Measurements from ENCODE around the gene EIF2A.

The EIF2A gene

GRCh38 chr3:150523538-150523937 lies 23.0 kb upstream of the EIF2A start:
- TF ChIP-seq, protein P1, sequence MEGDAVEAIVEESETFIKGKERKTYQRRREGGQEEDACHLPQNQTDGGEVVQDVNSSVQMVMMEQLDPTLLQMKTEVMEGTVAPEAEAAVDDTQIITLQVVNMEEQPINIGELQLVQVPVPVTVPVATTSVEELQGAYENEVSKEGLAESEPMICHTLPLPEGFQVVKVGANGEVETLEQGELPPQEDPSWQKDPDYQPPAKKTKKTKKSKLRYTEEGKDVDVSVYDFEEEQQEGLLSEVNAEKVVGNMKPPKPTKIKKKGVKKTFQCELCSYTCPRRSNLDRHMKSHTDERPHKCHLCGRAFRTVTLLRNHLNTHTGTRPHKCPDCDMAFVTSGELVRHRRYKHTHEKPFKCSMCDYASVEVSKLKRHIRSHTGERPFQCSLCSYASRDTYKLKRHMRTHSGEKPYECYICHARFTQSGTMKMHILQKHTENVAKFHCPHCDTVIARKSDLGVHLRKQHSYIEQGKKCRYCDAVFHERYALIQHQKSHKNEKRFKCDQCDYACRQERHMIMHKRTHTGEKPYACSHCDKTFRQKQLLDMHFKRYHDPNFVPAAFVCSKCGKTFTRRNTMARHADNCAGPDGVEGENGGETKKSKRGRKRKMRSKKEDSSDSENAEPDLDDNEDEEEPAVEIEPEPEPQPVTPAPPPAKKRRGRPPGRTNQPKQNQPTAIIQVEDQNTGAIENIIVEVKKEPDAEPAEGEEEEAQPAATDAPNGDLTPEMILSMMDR (IDR thresholded peaks at IDR 0.05; ENCODE audit: borderline replicate concordance, control extremely low read depth, extremely low read depth, insufficient read depth, missing control alignments): no peak
- DNase-seq (ENCODE audit: low spot score): no peak
- in situ Hi-C loops (cut with MboI; ENCODE audit: low sequenced_read_pairs, unreplicated experiment): loop anchor here (25.0 kb wide), 1 partner anchor 339 kb away; no protein-coding TSS in a partner anchor

DNA sequence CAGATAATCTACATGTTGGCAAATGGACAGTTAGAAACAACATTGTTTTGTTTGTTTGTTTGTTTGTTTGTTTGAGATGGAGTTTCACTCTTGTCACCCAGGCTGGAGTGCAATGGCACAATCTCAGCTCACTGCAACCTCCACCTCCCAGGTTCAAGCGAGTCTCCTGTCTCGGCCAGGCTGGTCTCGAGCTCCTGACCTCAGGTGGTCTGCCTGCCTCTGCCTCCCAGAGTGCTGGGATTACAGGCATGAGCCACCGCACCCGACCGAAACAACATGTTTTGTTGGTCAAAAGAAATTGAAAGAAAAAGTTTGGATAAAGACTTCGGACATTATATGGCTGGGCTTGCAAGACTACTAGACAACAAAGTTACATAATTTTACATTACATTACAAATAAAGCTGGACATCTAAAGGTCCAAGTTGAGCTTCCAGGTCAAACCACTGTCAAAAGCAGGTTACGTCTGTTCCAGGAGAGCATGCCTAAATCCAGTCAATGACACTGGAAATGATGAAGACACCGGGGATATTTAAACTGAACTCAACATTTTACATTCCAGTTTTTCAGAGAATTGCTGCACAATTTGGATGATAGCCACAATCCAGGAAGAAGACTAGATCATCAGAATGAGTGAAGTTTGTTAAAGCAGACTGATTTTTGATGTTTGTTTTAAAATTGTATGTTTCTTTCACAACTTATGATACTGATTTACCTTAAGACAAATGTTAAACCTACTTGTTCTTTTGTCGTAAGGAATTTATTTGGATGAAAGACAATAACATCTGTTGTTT lies 18.9 kb upstream of the EIF2A start:
- TF ChIP-seq, protein P1 (IDR thresholded peaks at IDR 0.05; ENCODE audit: borderline replicate concordance, control extremely low read depth, extremely low read depth, insufficient read depth, missing control alignments): no peak
- in situ Hi-C loops (cut with MboI; ENCODE audit: low sequenced_read_pairs, unreplicated experiment): loop anchor here (25.0 kb wide), 1 partner anchor 185 kb away; the partner anchor contains the start of gene ERICH6
- DNase-seq (ENCODE audit: low spot score): no peak

DNA sequence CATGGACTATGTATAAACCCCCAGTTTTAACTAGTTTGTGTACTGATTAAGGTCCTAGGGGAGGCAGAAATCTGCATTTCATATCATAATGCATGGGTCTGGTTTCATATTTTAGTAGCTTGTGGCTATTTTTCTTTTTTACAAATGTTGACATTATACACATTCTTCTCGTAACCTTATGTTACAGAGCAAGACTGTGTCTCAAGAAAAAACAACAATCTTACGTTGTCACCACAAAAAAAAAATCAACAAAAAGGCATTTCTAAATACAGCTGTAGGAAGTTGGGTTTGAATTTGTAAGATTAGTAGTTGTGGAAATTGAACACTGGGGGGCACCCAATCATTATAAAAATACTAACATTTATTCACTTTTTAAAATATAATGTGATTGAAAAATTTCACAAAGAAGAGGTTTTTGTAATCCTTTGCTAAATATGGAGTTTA lies 18.2 kb upstream of the EIF2A start:
- TF ChIP-seq, protein P1 (IDR thresholded peaks at IDR 0.05; ENCODE audit: borderline replicate concordance, control extremely low read depth, extremely low read depth, insufficient read depth, missing control alignments): no peak
- in situ Hi-C loops (cut with MboI; ENCODE audit: low sequenced_read_pairs, unreplicated experiment): loop anchor here (25.0 kb wide), 1 partner anchor 184 kb away; the partner anchor contains the start of gene ERICH6
- peak; percentile 32 for DNase-seq (ENCODE audit: low spot score)

- in situ Hi-C loops (cut with MboI; ENCODE audit: low sequenced_read_pairs, unreplicated experiment): loop anchor here (25.0 kb wide), 1 partner anchor 181 kb away; the partner anchor contains the start of gene ERICH6
- TF ChIP-seq, protein P1 (IDR thresholded peaks at IDR 0.05; ENCODE audit: borderline replicate concordance, control extremely low read depth, extremely low read depth, insufficient read depth, missing control alignments): no peak
Measured at GRCh38 chr3:150531775-150532174, 14.8 kb upstream of the EIF2A start.

GRCh38 chr3:150535204-150535603 lies 11.4 kb upstream of the EIF2A start:
- in situ Hi-C loops (cut with MboI; ENCODE audit: low sequenced_read_pairs, unreplicated experiment): loop anchor here (25.0 kb wide), 1 partner anchor 177 kb away; the partner anchor contains the start of gene ERICH6
- TF ChIP-seq, protein P1 (IDR thresholded peaks at IDR 0.05; ENCODE audit: borderline replicate concordance, control extremely low read depth, extremely low read depth, insufficient read depth, missing control alignments): no peak
- no peak for DNase-seq (ENCODE audit: low spot score)

More at GRCh38 chr3:150531775-150532174, 14.8 kb upstream of the EIF2A start:
- no peak for DNase-seq (ENCODE audit: low spot score)

DNA sequence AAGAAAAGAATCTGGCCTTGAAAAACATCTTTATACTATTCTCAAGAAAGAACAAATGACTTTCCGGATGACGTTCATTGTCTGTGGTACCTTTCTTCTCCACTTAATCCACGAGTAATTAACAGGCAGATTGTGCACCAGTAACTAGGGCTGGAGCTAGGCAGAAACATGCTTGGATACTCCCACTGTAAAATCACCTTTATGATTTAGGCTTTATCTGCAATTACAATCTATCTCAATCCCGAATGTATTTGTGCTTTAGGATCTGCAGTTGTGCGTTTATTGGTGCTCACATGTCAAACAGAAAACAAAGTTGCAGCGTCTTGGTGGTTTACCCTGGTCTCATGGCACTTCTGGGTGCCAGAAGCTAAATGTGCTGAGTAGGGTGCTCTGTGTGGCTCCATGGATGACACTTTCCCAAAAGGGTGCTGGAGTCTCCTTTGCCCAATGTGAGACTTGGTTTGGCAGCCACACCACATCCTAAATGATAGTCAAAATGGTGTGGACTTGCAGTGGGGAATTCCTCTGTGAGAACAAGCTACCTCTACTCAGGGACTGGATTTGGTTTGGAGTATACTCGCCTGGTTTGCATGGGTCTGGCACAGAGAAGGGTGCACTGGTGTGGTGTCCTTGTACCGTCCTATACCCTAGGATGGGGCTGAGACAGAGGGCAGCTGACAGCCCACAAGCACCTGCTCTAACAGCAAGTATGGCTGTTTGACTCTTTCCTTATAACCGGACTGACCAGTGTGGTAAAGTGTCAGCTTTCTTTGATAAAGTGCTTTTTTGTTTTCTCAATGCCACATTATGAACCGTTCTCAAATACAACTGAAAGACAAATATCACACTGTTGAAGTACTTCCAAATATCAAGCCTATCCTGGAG lies 8.0 kb upstream of the EIF2A start:
- in situ Hi-C loops (cut with MboI; ENCODE audit: low sequenced_read_pairs, unreplicated experiment): loop anchor here (25.0 kb wide), 1 partner anchor 174 kb away; the partner anchor contains the start of gene ERICH6
- no peak for DNase-seq (ENCODE audit: low spot score)
- TF ChIP-seq, protein P1 (IDR thresholded peaks at IDR 0.05; ENCODE audit: borderline replicate concordance, control extremely low read depth, extremely low read depth, insufficient read depth, missing control alignments): no peak

Data from GM13976 (cell line).